Esophagus squamous epithelium (tissue), 5 donors: Measurements from ENCODE around the gene ARPC1A. TPM values are rescaled to one million over a fixed set of nuclear protein-coding genes. Genes with fewer than 3 reads are reported as not detected.
"Not testable (repeated sequence)": the region's sequence is repeated elsewhere in the genome, so short reads cannot be mapped to it uniquely, and the experiment has no call there.

Experiments used
- DNase-seq: peaks from one replicate; lab custom pipeline; 2025; lab: John Stamatoyannopoulos, UW
- H3K27ac ChIP-seq, 4 donors: fragments of 200-600 bp; sonication (generic); one replicate each; pipeline ENCODE4 v1.5.1; 2016 to 2019; ENCODE audit warnings: mild to moderate bottlenecking in 1 of 4
- H3K27me3 ChIP-seq, 4 donors: fragments of 200-600 bp; sonication (generic); 1 replicate in 3 of 4; 2 replicates in 1 of 4; pipeline versions ENCODE4 v1.5.1 to v1.6.0; 2017 to 2021; ENCODE audit warnings: antibody characterized with exemption in 1 of 4
- H3K36me3 ChIP-seq, 3 donors: fragments of 200-600 bp; sonication (generic); one replicate each; pipeline ENCODE4 v1.5.1; 2016 to 2019
- H3K4me1 ChIP-seq, 3 donors: fragments of 200-600 bp; sonication (generic); one replicate each; pipeline ENCODE4 v1.5.1; 2017 to 2019
- H3K4me3 ChIP-seq, 4 donors: fragments of 200-600 bp; sonication (generic); 1 replicate in 3 of 4; 2 replicates in 1 of 4; pipeline ENCODE4 v1.5.1; 2016 to 2019; ENCODE audit warnings: mild to moderate bottlenecking in 2 of 4, moderate library complexity in 1 of 4
- H3K9me3 ChIP-seq, 3 donors: fragments of 200-600 bp; sonication (generic); one replicate each; pipeline ENCODE4 v1.5.1; 2016 to 2019
- POLR2A ChIP-seq, 4 donors: fragments of 450-650 bp; IDR thresholded peaks; one replicate each; pipeline ENCODE4 v1.6.1; 2017; ENCODE audit warnings: antibody characterized with exemption in 4 of 4, mild to moderate bottlenecking in 4 of 4, moderate library complexity in 3 of 4
- WGBS, 2 donors: methylation state at CpG; one replicate each; pipeline ENCODE4 v1.1.5; 2018; 5-methylcytosine and 5-hydroxymethylcytosine counted together
- intact Hi-C: fragments of 100-400 bp; cut with DNase I; formaldehyde crosslinking; loops from one replicate; pipeline ENCODE4 v1.15.0; 2022
- total RNA-seq, 4 donors: library from RNA; depleted of rRNA; stranded (reverse); fragments of >200 nt; gene quantifications; one replicate each; pipeline ENCODE4 v1.1.0, GENCODE V29; 2016
- TF ChIP-seq, protein P1 (sequence below), 6 experiments: fragments of 450-650 bp in 4 of 6; fragments of 200-600 bp in 2 of 6; sonication (generic) in 2 of 6; IDR thresholded peaks; one replicate each; pipeline ENCODE4 v1.5.1; 2016 to 2019; ENCODE audit warnings: antibody characterized with exemption in 6 of 6, mild to moderate bottlenecking in 4 of 6, moderate library complexity in 4 of 6
- donor health status: DM: yes; HTN: yes; CAD: no.

The ARPC1A gene
- total RNA-seq, 4 donors from 2014 or later = 114 to 155 (median 154) TPM

DNA sequence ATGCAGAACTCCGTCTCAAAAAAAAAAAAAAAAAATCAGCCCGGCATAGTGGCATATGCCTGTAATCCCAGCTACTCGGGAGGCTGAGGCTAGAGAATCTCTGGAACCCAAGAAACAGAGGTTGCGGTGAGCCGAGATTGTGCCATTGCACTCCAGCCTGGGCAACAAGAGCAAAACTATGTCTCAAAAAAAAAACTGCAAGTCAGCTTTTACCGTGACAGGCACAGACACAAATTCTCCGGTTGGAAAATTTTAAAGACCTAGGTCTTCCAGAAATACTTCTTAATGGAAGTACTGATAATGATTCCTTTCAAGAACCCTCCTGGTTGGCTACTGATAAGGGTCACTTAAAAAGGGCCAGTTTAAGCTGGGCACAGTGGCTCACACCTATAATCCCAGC is 29.4 kb downstream of the ARPC1A start:
- no peak overlapping the region for H3K4me3 ChIP-seq
- H3K36me3 ChIP-seq = peaks cover 57 to 100% (median 70%) of the 10 kb centered on the region in 3 donors
- no peak for DNase-seq
- no peaks in the 10 kb centered on the region for H3K4me1 ChIP-seq
- intact Hi-C loops = no loop called here
- H3K9me3 ChIP-seq = no peaks in the 10 kb centered on the region
- 88 to 95% methylated on average over 7 of the region's 7 CpGs for WGBS, 2 donors
- H3K27me3 ChIP-seq = no peaks in the 10 kb centered on the region
- H3K27ac ChIP-seq = no peak overlapping the region
- TF ChIP-seq, protein P1, sequence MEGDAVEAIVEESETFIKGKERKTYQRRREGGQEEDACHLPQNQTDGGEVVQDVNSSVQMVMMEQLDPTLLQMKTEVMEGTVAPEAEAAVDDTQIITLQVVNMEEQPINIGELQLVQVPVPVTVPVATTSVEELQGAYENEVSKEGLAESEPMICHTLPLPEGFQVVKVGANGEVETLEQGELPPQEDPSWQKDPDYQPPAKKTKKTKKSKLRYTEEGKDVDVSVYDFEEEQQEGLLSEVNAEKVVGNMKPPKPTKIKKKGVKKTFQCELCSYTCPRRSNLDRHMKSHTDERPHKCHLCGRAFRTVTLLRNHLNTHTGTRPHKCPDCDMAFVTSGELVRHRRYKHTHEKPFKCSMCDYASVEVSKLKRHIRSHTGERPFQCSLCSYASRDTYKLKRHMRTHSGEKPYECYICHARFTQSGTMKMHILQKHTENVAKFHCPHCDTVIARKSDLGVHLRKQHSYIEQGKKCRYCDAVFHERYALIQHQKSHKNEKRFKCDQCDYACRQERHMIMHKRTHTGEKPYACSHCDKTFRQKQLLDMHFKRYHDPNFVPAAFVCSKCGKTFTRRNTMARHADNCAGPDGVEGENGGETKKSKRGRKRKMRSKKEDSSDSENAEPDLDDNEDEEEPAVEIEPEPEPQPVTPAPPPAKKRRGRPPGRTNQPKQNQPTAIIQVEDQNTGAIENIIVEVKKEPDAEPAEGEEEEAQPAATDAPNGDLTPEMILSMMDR (IDR thresholded peaks at IDR 0.05) = no peak
- TF ChIP-seq POLR2A (IDR thresholded peaks at IDR 0.05) = no peak

DNA sequence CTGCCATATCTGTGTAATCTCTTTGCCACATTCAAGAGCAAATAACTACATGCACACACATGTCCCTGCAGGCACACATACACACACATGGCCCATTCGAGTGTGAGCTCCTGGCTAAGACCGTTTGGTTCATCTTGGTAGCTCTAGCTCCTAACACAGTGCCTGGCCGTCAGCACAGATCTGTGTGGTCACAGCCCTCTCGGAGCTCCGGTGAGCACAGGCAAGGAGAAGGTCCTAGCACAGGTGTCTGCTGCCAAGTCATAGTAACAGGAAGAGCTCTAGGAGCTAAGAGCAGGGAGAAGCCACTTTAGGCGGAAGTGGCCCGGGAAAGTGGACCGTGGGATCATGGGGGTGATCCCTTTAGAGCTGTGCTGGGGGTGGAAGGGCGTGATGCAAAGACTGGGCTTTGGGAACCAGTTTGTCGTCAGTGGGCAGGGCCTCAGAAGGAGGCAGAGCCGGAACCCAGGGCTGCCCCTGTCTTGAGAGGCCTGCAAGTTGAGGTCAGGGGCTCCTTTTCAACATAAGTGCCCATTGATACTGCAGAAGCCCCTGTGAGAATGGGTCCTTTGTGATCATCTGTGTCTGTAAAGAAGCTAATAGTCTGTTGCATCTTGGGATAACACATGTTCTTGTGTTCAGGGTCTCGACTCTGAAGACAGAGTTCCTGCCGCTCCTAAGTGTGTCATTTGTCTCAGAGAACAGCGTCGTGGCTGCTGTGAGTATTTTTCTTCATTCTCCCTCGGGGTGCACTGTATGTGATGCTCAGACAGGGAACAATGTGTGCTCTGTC is 32.2 kb downstream of the ARPC1A start:
- WGBS, 2 donors = 86 to 90% methylated on average over 7 to 11 of the region's 16 CpGs
- H3K4me1 ChIP-seq = no peaks in the 10 kb centered on the region
- TF ChIP-seq POLR2A (IDR thresholded peaks at IDR 0.05) = no peak
- TF ChIP-seq, protein P1 (IDR thresholded peaks at IDR 0.05) = no peak
- no peaks in the 10 kb centered on the region for H3K27me3 ChIP-seq
- intact Hi-C loops = no loop called here
- no peaks in the 10 kb centered on the region for H3K9me3 ChIP-seq
- no peak overlapping the region for H3K27ac ChIP-seq
- DNase-seq = no peak
- H3K4me3 ChIP-seq = no peak overlapping the region
- H3K36me3 ChIP-seq = peaks cover 37 to 100% (median 70%) of the 10 kb centered on the region in 3 donors

DNA sequence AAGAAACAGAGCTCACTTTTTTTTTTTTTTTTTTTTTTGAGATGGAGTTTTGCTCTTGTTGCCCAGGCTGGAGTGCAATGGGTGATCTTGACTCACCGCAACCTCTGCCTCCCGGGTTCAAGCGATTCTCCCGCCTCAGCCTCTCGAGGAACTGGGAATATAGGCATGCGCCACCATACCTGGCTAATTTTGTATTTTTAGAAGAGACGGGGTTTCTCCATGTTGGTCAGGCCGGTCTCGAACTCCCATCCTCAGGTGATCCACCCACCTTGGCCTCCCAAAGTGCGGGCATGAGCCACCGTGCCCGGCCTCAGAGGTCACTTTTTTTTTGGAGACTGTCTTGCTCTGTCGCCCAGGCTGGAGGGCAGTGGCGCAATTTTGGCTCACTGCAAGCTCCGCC is 32.8 kb downstream of the ARPC1A start:
- H3K4me3 ChIP-seq, H3K4me1 ChIP-seq, H3K9me3 ChIP-seq, H3K27me3 ChIP-seq, H3K27ac ChIP-seq, intact Hi-C loops, DNase-seq: not testable (repeated sequence)
- WGBS, 2 donors = 94 to 96% methylated on average over 8 to 10 of the region's 15 CpGs
- peaks cover 36 to 100% (median 74%) of the 10 kb centered on the region in 3 donors for H3K36me3 ChIP-seq

DNA sequence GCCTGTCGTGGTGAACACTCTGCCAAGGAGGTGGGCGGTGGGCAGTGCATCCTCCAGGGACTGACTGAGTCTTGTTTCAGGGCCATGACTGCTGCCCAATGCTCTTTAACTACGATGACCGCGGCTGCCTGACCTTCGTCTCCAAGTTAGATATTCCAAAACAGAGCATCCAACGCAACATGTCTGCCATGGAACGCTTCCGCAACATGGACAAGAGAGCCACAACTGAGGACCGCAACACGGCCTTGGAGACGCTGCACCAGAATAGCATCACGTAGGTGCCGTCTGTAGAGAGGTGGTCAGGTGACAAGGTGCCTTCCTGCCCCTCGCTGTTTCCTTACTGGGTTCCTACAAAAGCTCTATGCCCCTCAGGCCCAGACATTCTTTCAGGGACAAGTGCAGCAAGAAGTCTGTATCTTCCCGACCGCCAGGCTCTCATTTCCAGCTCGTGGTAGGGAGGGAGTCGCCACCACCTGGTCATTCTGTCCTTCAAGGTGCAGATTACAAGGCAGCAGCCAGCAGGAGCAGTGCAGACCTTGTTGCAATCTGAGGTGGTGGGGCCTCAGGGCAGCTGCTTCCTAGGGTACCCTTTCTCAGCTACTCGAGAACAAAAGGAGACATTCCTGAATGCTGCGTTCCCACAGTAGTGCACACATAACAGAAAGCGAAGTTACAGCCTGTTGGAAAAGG is 33.9 kb downstream of the ARPC1A start:
- no peaks in the 10 kb centered on the region for H3K9me3 ChIP-seq
- H3K27ac ChIP-seq = no peak overlapping the region
- H3K4me3 ChIP-seq = no peak overlapping the region
- H3K36me3 ChIP-seq = peaks cover 26 to 100% (median 73%) of the 10 kb centered on the region in 3 donors
- TF ChIP-seq POLR2A (IDR thresholded peaks at IDR 0.05) = no peak
- no peaks in the 10 kb centered on the region for H3K27me3 ChIP-seq
- H3K4me1 ChIP-seq = no peaks in the 10 kb centered on the region
- 88 to 93% methylated on average over 17 to 18 of the region's 22 CpGs for WGBS, 2 donors
- intact Hi-C loops = no loop called here
- DNase-seq = no peak

DNA sequence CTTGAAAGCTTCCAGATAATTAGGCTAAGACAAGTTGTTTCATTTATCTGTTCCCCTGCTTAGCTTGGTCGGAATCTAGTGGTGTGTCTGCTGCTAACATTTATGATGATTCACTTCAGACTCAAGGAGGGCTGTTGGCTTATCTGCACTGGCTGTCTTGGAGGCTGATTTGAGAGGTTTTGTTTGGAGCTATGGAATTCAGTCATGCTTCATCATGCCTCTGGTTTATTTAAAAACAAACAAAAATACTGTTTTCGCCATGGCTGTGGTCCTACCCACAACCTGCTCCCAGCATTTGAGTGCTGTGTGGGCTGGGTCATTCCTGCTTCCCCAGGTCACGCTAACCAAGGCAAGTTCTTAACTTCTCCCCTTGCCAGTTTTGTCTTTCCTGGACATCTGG is 37.1 kb downstream of the ARPC1A start:
- Histone ChIP-seq H3K4me3 (no peak overlapping the region), H3K36me3 (peaks cover 20 to 100% (median 72%) of the 10 kb centered on the region in 3 donors), H3K9me3 (no peaks in the 10 kb centered on the region), H3K27ac (no peak overlapping the region), H3K4me1 (peaks cover 0 to 14% (median 0%) of the 10 kb centered on the region in 3 donors), H3K27me3 (no peaks in the 10 kb centered on the region)
- no peak for DNase-seq
- intact Hi-C loops = no loop called here
- no peak for TF ChIP-seq POLR2A (IDR thresholded peaks at IDR 0.05)
- TF ChIP-seq, protein P1 (IDR thresholded peaks at IDR 0.05) = no peak
- 76 to 83% methylated on average over 3 of the region's 3 CpGs for WGBS, 2 donors

DNA sequence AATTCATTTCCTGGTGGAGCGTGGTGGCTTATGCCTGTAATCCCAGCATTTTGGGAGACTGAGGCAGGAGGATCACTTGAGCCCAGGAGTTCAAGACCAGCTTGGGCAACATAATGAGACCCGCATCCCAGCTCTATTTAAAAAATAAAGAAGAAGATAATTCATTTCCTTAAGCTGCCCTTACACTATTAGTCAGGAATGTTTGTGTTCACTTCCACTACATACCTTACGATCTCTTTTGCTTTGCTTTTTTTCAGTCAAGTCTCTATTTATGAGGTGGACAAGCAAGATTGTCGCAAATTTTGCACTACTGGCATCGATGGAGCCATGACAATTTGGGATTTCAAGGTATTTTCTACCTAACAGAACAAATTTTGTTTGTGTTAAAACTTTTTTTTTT is 37.6 kb downstream of the ARPC1A start:
- no peak overlapping the region for H3K4me3 ChIP-seq
- WGBS, 2 donors = 86 to 92% methylated on average over 5 of the region's 5 CpGs
- H3K9me3 ChIP-seq = no peaks in the 10 kb centered on the region
- no peak overlapping the region for H3K27ac ChIP-seq
- H3K27me3 ChIP-seq = no peaks in the 10 kb centered on the region
- TF ChIP-seq POLR2A (IDR thresholded peaks at IDR 0.05) = no peak
- TF ChIP-seq, protein P1 (IDR thresholded peaks at IDR 0.05) = no peak
- intact Hi-C loops = no loop called here
- peaks cover 16 to 97% (median 68%) of the 10 kb centered on the region in 3 donors for H3K36me3 ChIP-seq
- no peak for DNase-seq
- peaks cover 0 to 14% (median 0%) of the 10 kb centered on the region in 3 donors for H3K4me1 ChIP-seq
